Fibroblast of mammary gland (primary cell): ENCODE results near the gene FMO5.

ENCODE experiments used
- DNase-seq: peaks from one replicate; pipeline ENCODE4 v3.0.0-alpha.2; 2010; ENCODE audit warnings: low read depth
- H3K4me3 ChIP-seq: 2 replicates; pipeline ENCODE4 v1.5.1; 2011; ENCODE audit warnings: low read depth, mild to moderate bottlenecking, low read length, moderate library complexity; ENCODE audit not compliant: control insufficient read depth
- CTCF ChIP-seq: conservative IDR thresholded peaks from 2 replicates; pipeline ENCODE4 v1.5.1; 2011; ENCODE audit warnings: low read depth, low read length, inconsistent platforms; ENCODE audit not compliant: control insufficient read depth, insufficient read depth

The FMO5 gene

GRCh38 chr1:147152772-147153171 lies 72.4 kb downstream of the FMO5 start:
- no peak for DNase-seq
- no peak for TF ChIP-seq CTCF
- H3K4me3 ChIP-seq: no peak overlapping the region

- TF ChIP-seq CTCF: no peak
- H3K4me3 ChIP-seq: no peak overlapping the region
- no peak for DNase-seq
These were observed 73.9 kb downstream of the FMO5 start for GRCh38 chr1:147151244-147151643.

GRCh38 chr1:147142886-147143285 lies 82.3 kb downstream of the FMO5 start:
- TF ChIP-seq CTCF: no peak
- no peak overlapping the region for H3K4me3 ChIP-seq
- no peak for DNase-seq
